GM23338 (cell line): ENCODE measurements around the gene MAP2K7.

Experiments
- EZH2 ChIP-seq: fragments of 200-600 bp; sonication (generic); IDR thresholded peaks from one replicate; pipeline ENCODE4 v1.8.0; 2017; ENCODE audit warnings: antibody characterized with exemption, mild to moderate bottlenecking, low read depth; ENCODE audit not compliant: unreplicated experiment
- POLR2AphosphoS5 ChIP-seq: IDR thresholded peaks from 2 replicates; pipeline ENCODE4 v1.6.1; 2016; ENCODE audit warnings: antibody characterized with exemption, low read depth
- TF ChIP-seq, protein P1 (sequence below), 2 experiments: fragments of 200-600 bp in 1 of 2; sonication (generic) in 1 of 2; conservative IDR thresholded peaks; 2 replicates each; pipeline versions ENCODE4 v1.5.1 to v1.6.1; 2016 to 2017; ENCODE audit warnings: antibody characterized with exemption in 2 of 2, low read depth in 2 of 2, mild to moderate bottlenecking in 2 of 2, moderate library complexity in 1 of 2

DNA sequence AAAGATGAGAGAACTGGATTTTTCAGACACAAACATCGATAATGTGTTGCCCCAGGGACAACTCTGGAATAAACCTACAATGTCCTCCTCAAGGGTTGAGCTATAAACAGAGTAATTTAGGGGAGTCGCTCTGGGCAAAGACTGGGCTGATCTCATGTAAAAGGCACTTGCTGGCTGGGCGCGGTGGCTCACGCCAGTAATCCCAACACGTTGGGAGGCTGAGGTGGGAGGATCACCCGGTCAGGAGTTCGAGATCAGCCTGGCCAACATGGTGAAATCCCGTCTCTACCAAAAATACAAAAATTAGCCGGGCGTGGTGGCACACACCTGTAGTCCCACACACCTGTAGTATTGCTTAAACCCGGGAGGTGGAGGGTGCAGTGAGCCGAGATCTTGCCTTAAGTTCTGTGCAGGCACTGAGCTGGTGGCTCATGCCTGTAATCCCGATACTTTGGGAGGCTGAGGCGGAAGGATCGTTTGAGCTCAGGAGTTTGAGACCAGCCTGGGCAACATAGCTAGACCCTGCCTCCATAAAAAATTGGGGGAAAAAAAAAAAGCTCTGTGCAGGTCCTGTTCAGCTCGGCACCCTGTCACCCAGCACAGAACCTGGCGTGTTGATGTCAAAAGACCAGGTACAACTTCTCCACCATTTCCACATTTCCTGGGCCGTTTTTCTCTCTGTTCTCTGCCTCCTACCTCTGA is 38.4 kb downstream of the MAP2K7 start:
- TF ChIP-seq POLR2AphosphoS5 = no peak
- TF ChIP-seq, protein P1, sequence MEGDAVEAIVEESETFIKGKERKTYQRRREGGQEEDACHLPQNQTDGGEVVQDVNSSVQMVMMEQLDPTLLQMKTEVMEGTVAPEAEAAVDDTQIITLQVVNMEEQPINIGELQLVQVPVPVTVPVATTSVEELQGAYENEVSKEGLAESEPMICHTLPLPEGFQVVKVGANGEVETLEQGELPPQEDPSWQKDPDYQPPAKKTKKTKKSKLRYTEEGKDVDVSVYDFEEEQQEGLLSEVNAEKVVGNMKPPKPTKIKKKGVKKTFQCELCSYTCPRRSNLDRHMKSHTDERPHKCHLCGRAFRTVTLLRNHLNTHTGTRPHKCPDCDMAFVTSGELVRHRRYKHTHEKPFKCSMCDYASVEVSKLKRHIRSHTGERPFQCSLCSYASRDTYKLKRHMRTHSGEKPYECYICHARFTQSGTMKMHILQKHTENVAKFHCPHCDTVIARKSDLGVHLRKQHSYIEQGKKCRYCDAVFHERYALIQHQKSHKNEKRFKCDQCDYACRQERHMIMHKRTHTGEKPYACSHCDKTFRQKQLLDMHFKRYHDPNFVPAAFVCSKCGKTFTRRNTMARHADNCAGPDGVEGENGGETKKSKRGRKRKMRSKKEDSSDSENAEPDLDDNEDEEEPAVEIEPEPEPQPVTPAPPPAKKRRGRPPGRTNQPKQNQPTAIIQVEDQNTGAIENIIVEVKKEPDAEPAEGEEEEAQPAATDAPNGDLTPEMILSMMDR (conservative IDR thresholded peaks at IDR 0.05; ENCODE audit: low read depth in 2 of 2) = no peak
- no peak for TF ChIP-seq EZH2
